PC-3 (cell line): ENCODE measurements around the gene SCAPER. TPM values are rescaled to one million over a fixed set of nuclear protein-coding genes. Genes with fewer than 3 reads are reported as not detected.
A peak's percentile ranks its signal among the peaks of the same experiment; 100 is the strongest.

Experiments used
- ATAC-seq: fragments of 200-7000 bp; cut with Tn5 transposase; 2 replicates; pipeline ENCODE4 v1.9.1; 2020; ENCODE audit warnings: mild to moderate bottlenecking, moderate library complexity
- BruUV-seq: library from RNA; stranded (reverse); fragments of 400-500 nt; replicated peaks from 2 replicates; lab custom pipeline; 2021; lab: Mats Ljungman, UMichigan
- CTCF ChIA-PET: fragments of 300-600 bp; sonication (Branson Sonifier 250); formaldehyde crosslinking; loops from one replicate; lab custom pipeline; 2022; ENCODE audit warnings: antibody characterized with exemption; lab: Charles Lee
- POLR2A ChIA-PET: fragments of 300-600 bp; sonication (Branson Sonifier 250); formaldehyde crosslinking; loops from one replicate; lab custom pipeline; 2022; ENCODE audit warnings: antibody characterized with exemption; ENCODE audit not compliant: unreplicated experiment; lab: Charles Lee
- DNase-seq: peaks from one replicate; pipeline ENCODE4 v3.0.0-alpha.2; 2015
- H2AFZ ChIP-seq: fragments of 300-600 bp; sonication (generic); 2 replicates; pipeline ENCODE4 v1.6.0; 2016; ENCODE audit warnings: antibody characterized with exemption, low read length
- H3F3A ChIP-seq: fragments of 300-600 bp; sonication (generic); one replicate; pipeline ENCODE4 v1.6.0; 2017; ENCODE audit warnings: antibody characterized with exemption, low read length, control low read depth, mild to moderate bottlenecking; ENCODE audit not compliant: unreplicated experiment
- H3K27ac ChIP-seq: fragments of 300-600 bp; sonication (generic); 2 replicates; pipeline ENCODE4 v1.5.1; 2016; ENCODE audit warnings: mild to moderate bottlenecking, low read length
- H3K27me3 ChIP-seq: fragments of 300-600 bp; sonication (generic); 2 replicates; pipeline ENCODE4 v1.6.1; 2016; ENCODE audit warnings: low read length, mixed read lengths
- H3K36me3 ChIP-seq: fragments of 300-600 bp; sonication (generic); 2 replicates; pipeline ENCODE4 v1.6.1; 2016; ENCODE audit warnings: low read depth, mixed run types, low read length, mixed read lengths
- H3K4me1 ChIP-seq: fragments of 300-600 bp; sonication (generic); 2 replicates; pipeline ENCODE4 v1.5.1; 2016; ENCODE audit warnings: low read length; ENCODE audit not compliant: insufficient read depth
- H3K4me2 ChIP-seq: fragments of 300-600 bp; sonication (generic); 2 replicates; pipeline ENCODE4 v1.6.0; 2016; ENCODE audit warnings: low read length
- H3K4me3 ChIP-seq: fragments of 300-600 bp; sonication (generic); 2 replicates; pipeline ENCODE4 v1.5.1; 2016; ENCODE audit warnings: mild to moderate bottlenecking, low read length, mixed read lengths
- H3K79me2 ChIP-seq: fragments of 300-600 bp; sonication (generic); 2 replicates; pipeline ENCODE4 v1.6.1; 2017; ENCODE audit warnings: low read length, mixed read lengths
- H3K9ac ChIP-seq: fragments of 300-600 bp; sonication (generic); 2 replicates; pipeline ENCODE4 v1.6.0; 2016; ENCODE audit warnings: mild to moderate bottlenecking, low read length
- H3K9me2 ChIP-seq: fragments of 300-600 bp; sonication (generic); replicated peaks from 2 replicates; pipeline ENCODE4 v1.6.1; 2016; ENCODE audit warnings: mixed run types, low read length, mixed read lengths
- H3K9me3 ChIP-seq: fragments of 300-600 bp; sonication (generic); 2 replicates; pipeline ENCODE4 v1.6.1; 2016; ENCODE audit warnings: low read length, mixed read lengths
- H4K20me1 ChIP-seq: fragments of 300-600 bp; sonication (generic); 2 replicates; pipeline ENCODE4 v1.6.1; 2016; ENCODE audit warnings: low read length, mixed read lengths
- EZH2 ChIP-seq: fragments of 300-600 bp; sonication (generic); IDR thresholded peaks from one replicate; pipeline ENCODE4 v1.6.1; 2017; ENCODE audit warnings: antibody characterized with exemption, mild to moderate bottlenecking, low read length; ENCODE audit not compliant: unreplicated experiment
- EZH2phosphoT487 ChIP-seq: fragments of 300-600 bp; sonication (generic); IDR thresholded peaks from 2 replicates; pipeline ENCODE4 v1.6.1; 2018; ENCODE audit warnings: mild to moderate bottlenecking, antibody characterized with exemption, low read length, borderline replicate concordance
- intact Hi-C: fragments of 100-400 bp; cut with micrococcal nuclease; formaldehyde crosslinking; loops from 2 replicates; pipeline ENCODE4 v1.9.0; 2023
- total RNA-seq: library from RNA; depleted of rRNA; stranded (reverse); fragments of >200 nt; gene quantifications from 2 replicates; pipeline ENCODE4 v1.2.3, GENCODE V29; 2014
- TF ChIP-seq, protein P1 (sequence below): fragments of 300-600 bp; sonication (generic); conservative IDR thresholded peaks from 2 replicates; pipeline ENCODE4 v1.5.1; 2017; ENCODE audit warnings: antibody characterized with exemption, low read depth, mild to moderate bottlenecking, low read length

Gene SCAPER
- total RNA-seq, 1 experiment from 2014 or later: 6.0 TPM

- Histone ChIP-seq H3K27ac (no peak overlapping the region), H3K9me2 (no peaks in the 10 kb centered on the region), H3K4me1 (no peaks in the 10 kb centered on the region), H3K9me3 (no peaks in the 10 kb centered on the region; the same call in 1 of the 2 replicates), H3K36me3 (peaks cover 21% of the 10 kb centered on the region), H3K79me2 (no peaks in the 10 kb centered on the region), H4K20me1 (no peaks in the 10 kb centered on the region), H3F3A (no peaks in the 10 kb centered on the region), H3K9ac (no peak overlapping the region), H3K27me3 (no peaks in the 10 kb centered on the region), H2AFZ (no peak overlapping the region), H3K4me3 (no peak overlapping the region), H3K4me2 (no peak overlapping the region)
- no peak for ATAC-seq
- ChIA-PET CTCF (no interaction called here), POLR2A (no interaction called here)
- DNase-seq: no peak
- TF ChIP-seq EZH2: no peak
- TF ChIP-seq EZH2phosphoT487: no peak
- TF ChIP-seq, protein P1, sequence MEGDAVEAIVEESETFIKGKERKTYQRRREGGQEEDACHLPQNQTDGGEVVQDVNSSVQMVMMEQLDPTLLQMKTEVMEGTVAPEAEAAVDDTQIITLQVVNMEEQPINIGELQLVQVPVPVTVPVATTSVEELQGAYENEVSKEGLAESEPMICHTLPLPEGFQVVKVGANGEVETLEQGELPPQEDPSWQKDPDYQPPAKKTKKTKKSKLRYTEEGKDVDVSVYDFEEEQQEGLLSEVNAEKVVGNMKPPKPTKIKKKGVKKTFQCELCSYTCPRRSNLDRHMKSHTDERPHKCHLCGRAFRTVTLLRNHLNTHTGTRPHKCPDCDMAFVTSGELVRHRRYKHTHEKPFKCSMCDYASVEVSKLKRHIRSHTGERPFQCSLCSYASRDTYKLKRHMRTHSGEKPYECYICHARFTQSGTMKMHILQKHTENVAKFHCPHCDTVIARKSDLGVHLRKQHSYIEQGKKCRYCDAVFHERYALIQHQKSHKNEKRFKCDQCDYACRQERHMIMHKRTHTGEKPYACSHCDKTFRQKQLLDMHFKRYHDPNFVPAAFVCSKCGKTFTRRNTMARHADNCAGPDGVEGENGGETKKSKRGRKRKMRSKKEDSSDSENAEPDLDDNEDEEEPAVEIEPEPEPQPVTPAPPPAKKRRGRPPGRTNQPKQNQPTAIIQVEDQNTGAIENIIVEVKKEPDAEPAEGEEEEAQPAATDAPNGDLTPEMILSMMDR: no peak
- intact Hi-C loops: no loop called here
- no TSS peak for BruUV-seq
Measured at GRCh38 chr15:76763554-76763953, 141.6 kb downstream of the SCAPER start.

- H3K9ac ChIP-seq: no peak overlapping the region
- CTCF ChIA-PET: no interaction called here
- intact Hi-C loops: loop anchor here (10.0 kb wide), 1 partner anchor 222 kb away; no protein-coding TSS in a partner anchor
Measured at GRCh38 chr15:76756381-76756780, 148.8 kb downstream of the SCAPER start.

DNA sequence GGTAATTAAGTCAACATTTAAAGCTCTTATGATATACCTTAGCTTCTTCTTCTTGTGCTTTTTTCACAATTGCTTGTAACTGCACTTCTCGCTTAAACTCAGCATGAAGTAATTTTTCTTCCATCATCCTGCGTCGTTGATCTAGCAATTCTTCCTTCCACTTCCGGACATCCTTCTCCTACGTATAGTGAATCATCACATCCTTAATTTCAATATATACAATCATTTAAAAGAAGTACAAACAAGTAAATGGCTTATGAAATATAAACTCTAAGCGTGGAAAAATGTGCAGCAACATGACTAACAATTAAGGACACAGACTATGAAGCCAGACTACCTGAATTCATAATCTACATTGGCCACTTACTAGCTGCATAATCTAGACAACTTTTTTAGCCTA lies 151.4 kb downstream of the SCAPER start:
- H3K27ac ChIP-seq: peak overlapping the region; percentile 54
- BruUV-seq: no TSS peak
- CTCF ChIA-PET: no interaction called here

More at GRCh38 chr15:76756381-76756780, 148.8 kb downstream of the SCAPER start:
- peaks cover 12% of the 10 kb centered on the region for H3K4me1 ChIP-seq
- no peaks in the 10 kb centered on the region for H3K9me2 ChIP-seq
- ATAC-seq (no peak), DNase-seq (no peak)
- no peaks in the 10 kb centered on the region for H3K27me3 ChIP-seq
- H3K79me2 ChIP-seq: no peaks in the 10 kb centered on the region
- no peak overlapping the region for H3K4me2 ChIP-seq
- BruUV-seq: no TSS peak
- no peak overlapping the region for H2AFZ ChIP-seq
- no peaks in the 10 kb centered on the region for H3K36me3 ChIP-seq
- no peaks in the 10 kb centered on the region for H3F3A ChIP-seq
- H3K9me3 ChIP-seq: no peaks in the 10 kb centered on the region
- no peak overlapping the region for H3K27ac ChIP-seq
- POLR2A ChIA-PET: no interaction called here
- TF ChIP-seq, protein P1: no peak
- TF ChIP-seq EZH2 (no peak), EZH2phosphoT487 (no peak)
- H4K20me1 ChIP-seq: no peaks in the 10 kb centered on the region
- H3K4me3 ChIP-seq: no peak overlapping the region

More for the DNA sequence above, 151.4 kb downstream of the SCAPER start:
- no peaks in the 10 kb centered on the region for H3F3A ChIP-seq
- H3K4me2 ChIP-seq: no peak overlapping the region
- DNase-seq (peak; percentile 25), ATAC-seq (peak; percentile 33)
- H3K36me3 ChIP-seq: no peaks in the 10 kb centered on the region
- POLR2A ChIA-PET: no interaction called here
- TF ChIP-seq EZH2phosphoT487 (no peak), EZH2 (no peak)
- TF ChIP-seq, protein P1: no peak
- H3K4me3 ChIP-seq: no peak overlapping the region
- no peak overlapping the region for H3K9ac ChIP-seq
- H2AFZ ChIP-seq: no peak overlapping the region
- intact Hi-C loops: loop anchor here (10.0 kb wide), 1 partner anchor 219 kb away; no protein-coding TSS in a partner anchor
- no peaks in the 10 kb centered on the region for H4K20me1 ChIP-seq
- no peaks in the 10 kb centered on the region for H3K79me2 ChIP-seq
- H3K27me3 ChIP-seq: no peaks in the 10 kb centered on the region
- H3K4me1 ChIP-seq: peaks cover 12% of the 10 kb centered on the region
- H3K9me2 ChIP-seq: no peaks in the 10 kb centered on the region
- H3K9me3 ChIP-seq: no peaks in the 10 kb centered on the region
